H1 (cell line): Measurements from ENCODE around the gene TGFBR1. TPM values are rescaled to one million over a fixed set of nuclear protein-coding genes. Genes with fewer than 3 reads are reported as not detected.

Source experiments
- CTCF ChIA-PET: fragments of 300-600 bp; sonication (Branson Sonifier 250); formaldehyde crosslinking; loops from one replicate; lab custom pipeline; 2021; ENCODE audit not compliant: partially characterized antibody; lab: Charles Lee
- POLR2A ChIA-PET: fragments of 300-600 bp; sonication (Branson Sonifier 250); formaldehyde crosslinking; loops from one replicate; lab custom pipeline; 2021; ENCODE audit warnings: inconsistent platforms; ENCODE audit not compliant: partially characterized antibody; lab: Charles Lee
- DNase-seq, 2 experiments: peaks; one replicate each; pipeline versions ENCODE4 v3.0.0 to v3.0.0-alpha.2; 2010 to 2022; ENCODE audit warnings: low spot score in 2 of 2, low read depth in 1 of 2, mixed read lengths in 1 of 2
- FAIRE-seq: peaks from 2 replicates; lab custom pipeline; 2011; peaks lifted over from hg19 to GRCh38; lab: Jason Lieb, UNC
- H2AFZ ChIP-seq: 2 replicates; pipeline ENCODE4 v1.8.1; 2012; ENCODE audit warnings: low read length, inconsistent platforms
- H2AK5ac ChIP-seq: 2 replicates; pipeline ENCODE4 v1.6.1; 2013; ENCODE audit warnings: low read depth, low read length
- H2BK120ac ChIP-seq: replicated peaks from 2 replicates; pipeline ENCODE3; 2013; ENCODE audit warnings: low read depth, low read length, inconsistent platforms
- H2BK12ac ChIP-seq: 2 replicates; pipeline ENCODE4 v1.6.1; 2013; ENCODE audit warnings: low read depth, low read length
- H2BK15ac ChIP-seq: 2 replicates; pipeline ENCODE4 v1.6.1; 2013; ENCODE audit warnings: low read length
- H2BK20ac ChIP-seq: 2 replicates; pipeline ENCODE4 v1.6.1; 2013; ENCODE audit warnings: low read length
- H2BK5ac ChIP-seq: 2 replicates; pipeline ENCODE4 v1.6.1; 2013; ENCODE audit warnings: low read depth, low read length
- H3K14ac ChIP-seq: 2 replicates; pipeline ENCODE4 v1.6.1; 2013; ENCODE audit warnings: inconsistent platforms; ENCODE audit not compliant: insufficient read length
- H3K18ac ChIP-seq: 2 replicates; pipeline ENCODE4 v1.6.1; 2013; ENCODE audit warnings: low read length; ENCODE audit errors: extremely low read depth
- H3K23ac ChIP-seq: 2 replicates; pipeline ENCODE4 v1.6.1; 2013; ENCODE audit warnings: inconsistent platforms; ENCODE audit not compliant: insufficient read length
- H3K23me2 ChIP-seq: 2 replicates; pipeline ENCODE4 v1.6.1; 2013; ENCODE audit warnings: low read depth, low read length
- H3K27ac ChIP-seq: 2 replicates; pipeline ENCODE4 v1.6.1; 2011; ENCODE audit warnings: low read depth, low read length, inconsistent platforms
- H3K27me3 ChIP-seq, 4 experiments: replicated peaks in 1 of 4; 1 replicate in 1 of 4; 2 replicates in 3 of 4; pipeline versions ENCODE4 v1.6.1 to v1.8.1; 2011 to 2013; ENCODE audit warnings: low read length in 3 of 4, mild to moderate bottlenecking in 3 of 4, inconsistent platforms in 2 of 4, mixed read lengths in 2 of 4, moderate library complexity in 1 of 4; ENCODE audit not compliant: control insufficient read depth in 3 of 4, insufficient read depth in 3 of 4; ENCODE audit errors: extremely low read depth in 1 of 4
- H3K36me3 ChIP-seq, 4 experiments: 2 replicates each; pipeline versions ENCODE4 v1.6.1 to v1.8.1; 2011 to 2013; ENCODE audit warnings: mild to moderate bottlenecking in 4 of 4, low read length in 3 of 4, moderate library complexity in 2 of 4, control low read depth in 1 of 4, inconsistent platforms in 1 of 4; ENCODE audit not compliant: insufficient read depth in 4 of 4, control insufficient read depth in 2 of 4
- H3K4ac ChIP-seq: replicated peaks from 2 replicates; pipeline ENCODE3; 2013; ENCODE audit warnings: low read length, low read depth, mixed read lengths, inconsistent platforms; ENCODE audit not compliant: insufficient read length
- H3K4me1 ChIP-seq, 4 experiments: replicated peaks in 1 of 4; 1 replicate in 1 of 4; 2 replicates in 3 of 4; pipeline versions ENCODE4 v1.6.1 to v1.8.1; 2011 to 2013; ENCODE audit warnings: low read length in 3 of 4, inconsistent platforms in 2 of 4, mixed read lengths in 1 of 4; ENCODE audit not compliant: insufficient read depth in 4 of 4, control insufficient read depth in 3 of 4
- H3K4me2 ChIP-seq, 2 experiments: 2 replicates each; pipeline versions ENCODE4 v1.6.1 to v1.8.1; 2011 to 2013; ENCODE audit warnings: low read depth in 2 of 2, low read length in 2 of 2, control low read depth in 1 of 2, inconsistent platforms in 1 of 2, mild to moderate bottlenecking in 1 of 2; ENCODE audit not compliant: insufficient read depth in 1 of 2
- H3K4me3 ChIP-seq, 4 experiments: fragments of 200-600, 300-600 bp in 1 of 4; sonication (generic), shearing (Covaris generic), sonication (Bioruptor Twin) in 1 of 4; 2 replicates each; pipeline versions ENCODE4 v1.5.1 to v1.8.1; 2011 to 2016; ENCODE audit warnings: low read length in 4 of 4, low read depth in 3 of 4, control low read depth in 2 of 4, inconsistent platforms in 2 of 4, mild to moderate bottlenecking in 2 of 4, mixed read lengths in 1 of 4, moderate library complexity in 1 of 4; ENCODE audit not compliant: insufficient read depth in 2 of 4; ENCODE audit errors: extremely low read depth in 1 of 4
- H3K56ac ChIP-seq: replicated peaks from 2 replicates; pipeline ENCODE3; 2013; ENCODE audit warnings: low read depth, mild to moderate bottlenecking, mixed read lengths, low read length, inconsistent platforms; ENCODE audit not compliant: insufficient read length
- H3K79me1 ChIP-seq: 2 replicates; pipeline ENCODE4 v1.6.1; 2013; ENCODE audit warnings: low read depth, low read length, control low read depth
- H3K79me2 ChIP-seq, 2 experiments: 2 replicates each; pipeline versions ENCODE4 v1.6.1 to v1.8.1; 2012 to 2013; ENCODE audit warnings: low read length in 2 of 2, mild to moderate bottlenecking in 2 of 2, inconsistent platforms in 1 of 2; ENCODE audit not compliant: insufficient read depth in 2 of 2, control insufficient read depth in 1 of 2
- H3K9ac ChIP-seq, 4 experiments: replicated peaks in 1 of 4; 1 replicate in 1 of 4; 2 replicates in 3 of 4; pipeline versions ENCODE4 v1.6.1 to v1.8.1; 2011 to 2013; ENCODE audit warnings: low read depth in 3 of 4, low read length in 3 of 4, control low read depth in 2 of 4, mild to moderate bottlenecking in 2 of 4, moderate library complexity in 2 of 4, inconsistent platforms in 1 of 4; ENCODE audit errors: extremely low read depth in 1 of 4
- H3K9me3 ChIP-seq, 2 experiments: 2 replicates each; pipeline versions ENCODE4 v1.6.1 to v1.8.1; 2012 to 2013; ENCODE audit warnings: mild to moderate bottlenecking in 2 of 2, moderate library complexity in 2 of 2, control low read depth in 1 of 2, inconsistent platforms in 1 of 2, low read depth in 1 of 2, low read length in 1 of 2, mixed read lengths in 1 of 2; ENCODE audit not compliant: insufficient read depth in 2 of 2
- H4K20me1 ChIP-seq, 2 experiments: replicated peaks in 1 of 2; 2 replicates each; pipeline versions ENCODE3 to v1.8.1; 2011 to 2013; ENCODE audit warnings: inconsistent platforms in 2 of 2, low read length in 2 of 2, mild to moderate bottlenecking in 1 of 2; ENCODE audit not compliant: insufficient read depth in 2 of 2, control insufficient read depth in 1 of 2
- H4K5ac ChIP-seq: 2 replicates; pipeline ENCODE4 v1.6.1; 2013; ENCODE audit warnings: low read length, low read depth, mixed read lengths, inconsistent platforms; ENCODE audit not compliant: insufficient read length
- H4K8ac ChIP-seq: 2 replicates; pipeline ENCODE4 v1.8.0; 2013; ENCODE audit warnings: mild to moderate bottlenecking, moderate library complexity, low read length, inconsistent platforms; ENCODE audit not compliant: insufficient read depth; ENCODE audit errors: extremely low read depth
- H4K91ac ChIP-seq: replicated peaks from 2 replicates; pipeline ENCODE3; 2013; ENCODE audit warnings: low read length, mixed read lengths, inconsistent platforms; ENCODE audit not compliant: insufficient read length
- ASH2L ChIP-seq: fragments of 200-600, 300-600 bp; sonication (generic); IDR thresholded peaks from one replicate; pipeline ENCODE4 v1.7.1; 2017; ENCODE audit warnings: low read length
- WGBS, 2 experiments: shearing (Covaris generic) in 1 of 2; methylation state at CpG; one replicate each; pipeline versions ENCODE4 v1.1.6 to v1.1.7; 2013 to 2015; ENCODE audit warnings: low lambda C conversion rate in 2 of 2, mixed read lengths in 2 of 2, inconsistent platforms in 1 of 2, low coverage in 1 of 2, missing lambda C conversion rate in 1 of 2; ENCODE audit not compliant: insufficient replicate concordance in 2 of 2, insufficient coverage in 1 of 2, insufficient read length in 1 of 2; ENCODE audit errors: extremely low coverage in 1 of 2, missing lambda C conversion rate in 1 of 2; 5-methylcytosine and 5-hydroxymethylcytosine counted together
- polyA plus RNA-seq, 7 experiments: library from polyadenylated mRNA; depleted of rRNA in 3 of 7; stranded (reverse) in 5 of 7; unstranded in 2 of 7; fragments of >200 nt in 5 of 7; fragments of 200-250 nt in 2 of 7; gene quantifications; 1 replicate in 5 of 7; 2 replicates in 1 of 7; 4 replicates in 1 of 7; pipeline versions ENCODE4 v1.2.1 to v1.2.3, GENCODE V29; 2011 to 2013; ENCODE audit warnings: missing spikeins in 2 of 7, mixed read lengths in 2 of 7
- total RNA-seq: library from RNA; stranded (reverse); fragmentation: NEBNext Ultra II Directional; extraction: Animal tissue kit (Norgen Biotek cat#: 25700); gene quantifications from 2 replicates; pipeline ENCODE4 v1.2.1, GENCODE V29; 2021

TGFBR1 gene
- total and polyA plus RNA-seq, 2 of the 8 experiments (the other 6 are each of a cell fraction or from before 2014, with no cell fraction given) = 16.8 to 52.4 TPM

GRCh38 chr9:99071313-99072039 is 33.4 kb upstream of the TGFBR1 start:
- WGBS, 2 experiments = 84% methylated on average over 8 of the region's 9 CpGs; no CpG with 5 or more reads in 1 of the 2 experiments
- H3K4me1 ChIP-seq = no peaks in the 10 kb centered on the region
- CTCF ChIA-PET = interaction anchor here (0.6 kb wide), 1 partner anchor 55 kb away, joined by 5 read pairs; no protein-coding TSS in a partner anchor
- no peak overlapping the region for H2AFZ ChIP-seq
- FAIRE-seq = no peak
- no peak overlapping the region for H4K8ac ChIP-seq
- no peak overlapping the region for H3K4me2 ChIP-seq
- H2AK5ac ChIP-seq = no peak overlapping the region
- H3K18ac ChIP-seq = no peak overlapping the region
- no peak overlapping the region for H3K27ac ChIP-seq
- no peaks in the 10 kb centered on the region for H4K20me1 ChIP-seq
- no peak for TF ChIP-seq ASH2L
- no peak overlapping the region for H4K5ac ChIP-seq
- no peak overlapping the region for H2BK12ac ChIP-seq
- H4K91ac ChIP-seq = no peak overlapping the region
- no peaks in the 10 kb centered on the region; the same call in 1 of the 2 replicates for H3K23me2 ChIP-seq
- H3K56ac ChIP-seq = no peak overlapping the region
- DNase-seq = no peak
- no peak overlapping the region for H3K4ac ChIP-seq
- H2BK20ac ChIP-seq = no peak overlapping the region
- H3K27me3 ChIP-seq = no peaks in the 10 kb centered on the region
- H2BK5ac ChIP-seq = no peak overlapping the region
- no peak overlapping the region for H2BK120ac ChIP-seq
- no peaks in the 10 kb centered on the region for H3K79me2 ChIP-seq
- H3K79me1 ChIP-seq = no peaks in the 10 kb centered on the region
- no peak overlapping the region for H3K23ac ChIP-seq
- H3K36me3 ChIP-seq = no peaks in the 10 kb centered on the region
- POLR2A ChIA-PET = no interaction called here
- H3K4me3 ChIP-seq = no peak overlapping the region
- H3K9ac ChIP-seq = no peak overlapping the region
- H2BK15ac ChIP-seq = no peak overlapping the region
- no peak overlapping the region for H3K14ac ChIP-seq
- no peaks in the 10 kb centered on the region for H3K9me3 ChIP-seq
